GM18526 (cell line): ENCODE results near the gene CDC16.

ENCODE experiments used
- POLR2A ChIP-seq: IDR thresholded peaks from 3 replicates; pipeline ENCODE4 v1.6.1; 2011; ENCODE audit not compliant: insufficient read length; ENCODE audit errors: extremely low read depth

The CDC16 gene

DNA sequence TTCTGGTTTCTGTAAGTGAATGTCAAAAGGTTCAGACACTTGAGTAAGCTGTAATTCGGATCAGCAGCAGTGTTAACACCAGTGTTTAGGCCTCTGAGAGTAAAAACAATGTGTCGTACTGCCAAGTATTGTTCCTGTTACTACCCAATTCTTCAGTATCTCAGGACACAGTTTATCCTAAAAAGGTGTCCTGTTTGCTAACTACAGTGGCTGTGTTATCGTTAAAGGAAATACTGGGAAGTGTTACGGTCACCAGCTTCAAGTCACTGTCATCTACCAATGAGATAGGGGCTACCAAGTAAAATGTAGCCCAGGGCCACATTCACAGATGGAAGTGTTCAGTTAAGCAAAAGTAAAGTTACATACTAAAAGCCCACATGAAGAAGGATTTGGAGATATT is 44.4 kb downstream of the CDC16 start:
- TF ChIP-seq POLR2A: no peak

DNA sequence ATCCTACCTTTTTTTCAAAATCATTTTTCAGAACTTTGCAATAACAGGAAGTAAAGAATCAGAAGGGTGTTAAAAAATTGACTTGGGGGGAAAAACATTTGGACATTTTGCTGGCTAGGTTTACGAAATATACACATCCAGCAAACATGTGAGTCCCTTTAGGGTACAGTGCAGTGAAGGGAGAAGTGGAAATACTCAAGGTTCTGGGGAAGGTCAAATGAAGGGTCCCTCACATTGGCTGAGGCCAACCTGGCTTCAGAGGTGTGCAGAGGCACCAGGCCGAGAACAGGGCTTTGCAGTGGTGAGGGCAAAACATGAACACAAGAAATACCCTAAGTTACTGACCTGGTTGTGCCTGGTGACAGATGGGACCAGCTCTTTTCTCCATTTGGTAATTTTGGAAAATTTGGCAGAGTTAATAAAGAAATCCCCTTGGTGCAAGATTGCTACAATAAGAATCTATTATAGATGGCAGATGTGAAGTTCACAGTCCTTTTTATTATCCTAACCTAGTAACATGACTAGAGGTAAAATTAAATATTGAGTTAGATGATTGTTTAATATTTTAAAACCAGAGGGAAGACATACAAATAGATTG is 45.2 kb downstream of the CDC16 start:
- TF ChIP-seq POLR2A: no peak

DNA sequence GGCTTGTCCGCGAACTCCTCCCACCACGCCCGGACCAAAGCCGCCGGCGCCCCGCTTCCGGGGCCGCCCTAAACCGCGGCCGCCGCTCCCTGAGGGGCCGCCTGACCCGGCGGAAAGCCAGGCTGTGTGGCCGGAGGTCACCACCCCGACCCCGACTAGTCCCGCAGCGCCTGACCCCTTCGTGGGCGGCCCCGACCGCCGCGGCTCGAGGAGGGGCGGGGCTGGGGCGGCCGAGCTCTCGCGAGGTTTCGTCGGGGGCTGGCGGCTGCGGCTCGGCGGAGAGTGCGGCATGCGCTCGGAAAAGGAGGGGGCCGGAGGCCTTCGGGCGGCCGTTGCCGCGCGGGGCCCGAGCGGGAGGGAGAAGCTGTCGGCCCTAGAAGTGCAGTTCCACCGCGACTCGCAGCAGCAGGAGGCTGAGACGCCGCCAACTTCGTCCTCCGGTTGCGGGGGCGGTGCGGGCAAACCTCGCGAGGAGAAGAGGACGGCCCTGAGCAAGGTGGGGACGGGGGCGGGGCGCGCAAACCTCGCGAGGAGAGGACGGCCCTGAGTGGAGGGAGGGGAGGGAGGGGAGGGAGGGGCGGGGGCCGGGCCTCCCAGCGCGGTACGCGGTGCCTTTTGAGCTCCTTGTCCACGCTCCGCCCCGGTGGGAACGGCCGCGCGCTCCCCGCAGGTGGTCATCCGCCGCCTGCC is 46.8 kb downstream of the CDC16 start, which contains the start of gene UPF3A:
UPF3A (plus strand) TSS at position 251 of the 690 bp plus-strand sequence; CDS start at position 290, 39 bp downstream.
- TF ChIP-seq POLR2A: peak; percentile 85

DNA sequence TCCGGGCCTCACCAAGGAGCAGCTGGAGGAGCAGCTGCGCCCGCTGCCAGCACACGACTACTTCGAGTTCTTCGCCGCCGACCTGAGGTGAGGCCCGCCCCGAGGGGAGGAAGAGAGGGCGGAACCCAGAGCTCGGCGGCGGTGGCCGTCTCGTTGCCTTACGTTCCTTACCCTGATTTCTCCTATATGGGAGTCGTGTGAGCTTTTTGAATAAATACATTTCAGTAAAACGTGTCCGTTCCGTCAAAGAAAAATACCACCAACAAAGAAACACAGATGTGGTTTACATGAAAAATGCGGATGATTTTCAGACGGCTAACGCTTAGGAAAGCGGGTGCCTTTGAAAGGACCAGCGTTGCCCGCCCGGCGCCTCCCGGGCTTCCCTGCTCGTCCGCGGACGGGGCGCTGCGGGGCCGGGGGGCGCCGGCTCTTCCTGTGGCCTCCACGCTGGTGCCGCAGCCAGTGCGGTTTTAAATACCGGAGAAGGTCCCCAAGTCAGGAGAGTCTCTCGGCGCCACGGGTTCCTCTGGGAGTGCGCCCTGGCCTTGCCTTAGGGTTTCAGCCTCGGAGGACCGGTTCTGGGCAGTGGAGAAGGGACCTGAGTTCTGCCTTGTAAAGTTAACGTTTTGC is 47.5 kb downstream of the CDC16 start:
- TF ChIP-seq POLR2A: no peak

DNA sequence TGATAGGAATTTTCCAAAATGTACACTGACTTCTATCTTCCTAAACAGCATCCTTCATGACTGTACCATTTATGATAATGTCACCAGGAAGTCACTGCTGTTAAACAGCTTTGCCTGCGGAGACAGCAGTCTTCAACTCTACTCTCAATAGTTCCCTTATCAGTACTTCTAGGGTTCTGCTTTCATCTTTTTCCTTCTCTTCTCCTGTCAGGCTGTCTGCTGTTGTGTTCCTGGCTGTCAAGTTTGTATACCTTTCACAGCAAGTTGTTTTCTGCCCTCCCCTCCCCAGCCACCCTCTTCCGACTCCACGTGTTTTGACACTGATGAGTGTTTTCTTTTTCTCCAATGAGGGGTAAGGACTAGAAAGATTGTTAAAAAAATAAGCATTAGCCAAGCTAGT is 48.9 kb downstream of the CDC16 start:
- TF ChIP-seq POLR2A: no peak

DNA sequence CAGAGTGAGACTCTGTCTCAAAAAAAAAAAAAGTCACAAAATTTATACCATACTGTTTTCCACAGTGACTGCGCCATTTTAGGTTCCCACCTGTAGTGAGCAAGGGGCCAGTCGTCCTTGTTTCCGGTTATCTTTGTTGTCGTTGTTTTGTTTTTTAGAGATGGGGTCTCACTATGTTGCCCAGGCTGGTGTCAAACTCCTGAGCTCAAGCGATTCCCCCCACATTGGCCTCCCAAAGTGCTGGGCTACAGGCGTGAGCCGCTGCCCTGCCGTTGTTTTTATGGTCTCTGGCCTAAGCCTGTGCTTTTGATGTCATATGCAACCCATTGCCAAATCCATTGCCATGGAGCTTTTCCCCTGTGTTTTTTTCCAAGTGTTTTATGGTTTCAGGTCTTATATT is 50.0 kb downstream of the CDC16 start:
- no peak for TF ChIP-seq POLR2A

DNA sequence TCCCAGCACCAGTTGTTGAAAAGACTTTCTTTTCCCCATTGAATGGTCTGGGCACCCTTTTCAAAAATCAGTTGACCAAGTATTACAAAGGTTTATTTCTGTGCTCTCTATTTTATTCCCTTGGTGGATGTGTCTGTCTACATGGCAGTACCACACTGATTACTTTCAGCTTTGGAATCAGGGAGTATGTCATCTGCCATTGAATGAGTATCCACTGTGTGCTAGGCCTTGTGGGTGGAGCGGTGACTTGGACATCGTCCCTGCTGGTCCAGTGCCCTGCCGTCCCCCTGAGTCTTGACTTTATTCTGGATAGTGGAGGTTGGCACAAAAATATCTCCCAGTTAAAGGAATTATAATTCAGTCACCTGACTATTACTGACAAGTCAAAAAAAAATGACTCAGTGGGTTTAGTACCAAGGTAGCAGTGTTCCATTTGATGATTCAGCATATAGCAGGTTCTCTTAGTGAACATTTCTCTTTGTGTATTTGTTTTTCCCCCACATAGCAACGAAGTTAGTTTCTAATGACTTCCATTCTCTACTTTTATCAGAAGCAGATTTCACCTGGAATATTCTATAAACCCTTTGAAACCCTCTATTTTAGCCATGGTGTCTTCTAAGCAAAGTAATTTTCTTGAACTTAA is 50.6 kb downstream of the CDC16 start:
- TF ChIP-seq POLR2A: no peak

DNA sequence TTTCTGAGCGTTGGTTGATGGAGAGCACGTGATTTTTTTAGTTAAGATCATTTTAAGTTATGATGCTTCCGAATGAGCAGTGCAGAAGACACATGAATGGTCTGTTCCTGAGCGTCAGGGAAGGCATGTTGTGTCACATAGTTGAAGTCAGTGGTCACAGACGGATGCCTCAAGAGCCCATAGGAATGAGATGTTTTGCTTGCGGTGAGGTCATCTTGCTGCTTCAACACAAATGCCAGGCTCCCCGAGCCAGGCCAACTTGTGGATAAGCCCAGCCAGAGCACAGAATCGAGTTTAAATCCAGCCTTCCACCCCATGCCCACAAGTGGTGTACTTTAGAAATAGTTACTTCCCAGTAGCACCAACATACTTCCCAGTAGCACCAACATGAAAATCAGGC is 52.1 kb downstream of the CDC16 start:
- TF ChIP-seq POLR2A: no peak

DNA sequence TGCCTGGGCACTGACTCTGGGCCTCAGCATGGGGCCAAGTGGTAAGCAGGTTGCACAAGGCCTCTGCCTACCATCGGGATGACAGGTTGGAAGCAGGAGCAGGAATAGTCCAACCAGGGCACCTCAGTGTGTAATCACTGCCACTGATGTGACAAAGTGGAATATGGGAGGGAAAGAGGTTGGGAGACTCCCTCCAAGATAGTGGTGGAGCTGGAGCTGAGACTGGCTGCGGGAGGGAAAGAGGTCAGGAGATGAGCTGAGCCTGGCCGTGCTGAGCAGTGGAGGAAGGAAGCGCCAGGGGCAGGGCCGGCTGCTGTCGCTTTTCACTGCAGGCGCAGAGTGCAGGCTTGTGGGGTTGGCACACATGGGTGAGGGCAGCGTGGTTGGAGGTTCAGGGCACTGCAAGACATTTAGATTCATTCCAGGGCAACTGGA is 53.5 kb downstream of the CDC16 start:
- TF ChIP-seq POLR2A: no peak

DNA sequence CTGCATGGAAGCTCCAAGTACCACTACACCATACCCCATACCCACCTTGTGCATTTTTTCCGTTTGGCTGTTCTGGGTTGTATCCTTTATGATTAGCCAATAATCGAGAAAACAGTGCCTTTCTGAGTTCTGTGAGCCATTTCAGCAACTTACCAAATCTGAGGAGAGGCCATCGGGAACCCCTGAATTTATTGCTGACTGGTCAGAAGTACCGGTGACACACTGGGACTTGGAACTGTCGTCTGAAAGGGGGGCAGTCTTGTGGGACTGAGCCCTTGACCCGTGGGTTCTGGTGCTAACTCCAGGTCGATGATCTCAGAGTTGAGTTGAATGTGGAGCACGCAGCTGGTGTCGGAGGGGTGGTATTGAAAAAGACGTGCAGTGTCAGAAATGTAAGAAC is 61.8 kb downstream of the CDC16 start:
- TF ChIP-seq POLR2A: no peak

DNA sequence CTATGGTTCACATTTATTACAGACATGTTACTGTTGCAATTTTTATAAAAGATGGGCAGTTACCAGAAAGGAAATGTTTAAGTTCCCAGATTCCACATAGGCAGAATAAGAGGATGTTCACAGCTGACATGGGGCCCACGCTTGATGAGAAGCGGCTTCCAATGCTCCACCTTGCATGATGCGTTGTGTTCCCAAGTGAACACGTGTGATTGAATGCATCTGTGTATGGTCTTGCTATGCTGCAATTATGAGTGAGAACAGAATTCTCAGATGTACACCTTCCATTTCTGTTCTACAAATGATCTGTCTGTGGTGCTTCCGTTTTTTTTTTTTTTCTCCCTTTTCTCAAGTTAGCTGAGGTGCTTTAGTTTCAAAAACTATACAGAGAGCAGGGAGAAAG is 62.2 kb downstream of the CDC16 start:
- no peak for TF ChIP-seq POLR2A

DNA sequence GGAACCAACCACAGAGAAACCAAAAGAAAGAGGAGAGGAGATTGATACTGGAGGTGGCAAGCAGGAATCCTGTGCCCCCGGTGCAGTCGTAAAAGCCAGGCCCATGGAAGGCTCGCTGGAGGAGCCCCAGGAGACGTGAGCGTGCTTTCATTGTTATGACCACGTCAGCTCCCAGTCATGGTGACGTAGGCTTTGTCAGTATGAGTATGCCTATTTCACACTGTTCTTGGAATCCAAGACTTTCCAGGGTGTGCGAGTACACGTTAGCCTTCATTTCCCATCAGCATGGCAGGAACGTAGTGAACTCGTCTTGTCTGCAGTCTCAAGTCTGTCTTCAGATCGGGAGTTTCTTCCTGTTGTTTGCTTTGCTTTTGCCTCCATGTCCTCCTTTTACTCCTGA is 64.2 kb downstream of the CDC16 start:
- no peak for TF ChIP-seq POLR2A

DNA sequence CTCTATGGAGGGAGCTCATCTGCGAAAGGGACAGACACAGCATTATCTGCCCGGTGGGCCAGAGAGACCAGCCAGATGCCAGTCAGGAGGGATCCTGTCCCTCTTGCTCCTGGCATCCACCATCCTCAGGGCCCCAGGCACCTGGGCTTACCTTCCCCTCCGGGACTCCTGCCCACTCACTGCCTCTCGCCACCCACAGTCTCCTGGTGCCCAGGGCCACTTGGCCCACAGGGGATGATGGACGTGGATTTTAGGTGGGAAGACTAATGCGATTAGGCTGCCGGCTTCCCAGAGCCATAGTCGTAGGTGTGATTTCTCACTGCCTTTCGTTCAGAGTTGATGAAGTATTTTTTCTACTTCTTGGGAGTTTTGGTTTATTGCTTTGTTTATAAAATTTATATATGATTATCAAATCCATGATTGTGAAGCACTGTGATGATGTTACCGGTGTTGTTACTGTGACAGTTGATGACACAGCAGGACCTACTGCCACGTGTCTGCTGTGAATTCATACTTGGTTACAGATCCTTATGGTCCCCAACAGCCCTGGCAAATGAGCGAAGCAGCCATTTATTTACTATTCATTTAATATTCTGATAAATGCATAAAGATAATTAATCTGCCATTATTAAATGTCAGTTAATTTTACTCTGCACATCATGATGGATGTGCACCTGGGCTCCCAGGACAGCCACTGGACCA is 65.1 kb downstream of the CDC16 start:
- TF ChIP-seq POLR2A: no peak

DNA sequence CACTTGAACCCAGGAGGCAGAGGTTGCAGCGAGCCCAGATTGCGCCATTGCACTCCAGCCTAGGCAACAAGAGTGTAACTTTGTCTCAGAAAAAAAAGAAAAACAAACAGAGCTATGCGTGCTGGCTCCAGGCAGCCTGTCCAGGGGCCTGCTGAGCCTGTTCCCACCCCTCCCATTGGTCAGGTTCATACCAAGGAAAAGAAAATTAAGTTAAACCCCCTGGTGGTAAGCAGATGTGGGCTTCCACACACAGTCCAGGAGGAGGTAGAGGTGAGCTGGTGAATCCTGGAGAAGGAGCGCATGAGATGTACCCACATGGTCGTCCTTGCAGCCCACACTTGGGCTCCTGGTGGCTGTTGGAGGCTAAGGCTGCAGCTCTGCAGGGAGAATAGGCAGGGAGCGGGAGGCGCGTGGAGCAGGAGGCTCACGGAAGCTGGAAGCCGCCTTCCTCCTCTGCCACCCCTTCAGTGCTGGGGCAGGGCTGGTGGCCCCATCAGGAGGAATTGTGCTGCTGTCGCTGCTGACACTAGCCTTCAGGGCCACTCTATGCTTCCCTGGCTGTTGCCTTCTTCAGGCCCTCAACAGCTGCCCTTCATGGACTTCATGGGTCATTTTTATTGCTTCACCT is 69.1 kb downstream of the CDC16 start:
- no peak for TF ChIP-seq POLR2A
